ENCODE data around the gene NHSL2. TPM values are rescaled to one million over a fixed set of nuclear protein-coding genes. Genes with fewer than 3 reads are reported as not detected.

Gene NHSL2
- polyA plus RNA-seq, 1 of the 3 experiments (the other 2 are of a cell fraction) = 0.61 TPM

- TF ChIP-seq GABPA (IDR thresholded peaks at IDR 0.05; ENCODE audit: low read depth) (no peak), RXRA (IDR thresholded peaks at IDR 0.05; ENCODE audit: borderline replicate concordance, low read depth) (peak; percentile 85; the same call in 1 of the 2 replicates), FOXM1 (IDR thresholded peaks at IDR 0.05; ENCODE audit: low read depth) (no peak), CHD2 (IDR thresholded peaks at IDR 0.05; ENCODE audit: low read length, partially characterized antibody) (no peak), MXI1 (IDR thresholded peaks at IDR 0.05; ENCODE audit: low read depth, low read length) (peak; percentile 71), YY1 (IDR thresholded peaks at IDR 0.05; ENCODE audit: low read depth) (no peak), TCF12 (IDR thresholded peaks at IDR 0.05) (peak; percentile 98), TAF1 (IDR thresholded peaks at IDR 0.05; ENCODE audit: borderline replicate concordance, low read depth, low read length) (no peak), RAD21 (IDR thresholded peaks at IDR 0.05; ENCODE audit: low read length) (no peak), JUND (IDR thresholded peaks at IDR 0.05) (peak; percentile 98), MEF2A (IDR thresholded peaks at IDR 0.05; ENCODE audit: borderline replicate concordance, low read depth) (peak; percentile 66; the same call in 1 of the 2 replicates), SMC3 (IDR thresholded peaks at IDR 0.05; ENCODE audit: low read depth, low read length) (no peak), EZH2phosphoT487 (IDR thresholded peaks at IDR 0.05; ENCODE audit: borderline replicate concordance, low read depth) (no peak), SIN3A (IDR thresholded peaks at IDR 0.05; ENCODE audit: borderline replicate concordance, low read depth, low read length) (peak; percentile 81; the same call in 1 of the 2 replicates)
- TF ChIP-seq, protein P1, sequence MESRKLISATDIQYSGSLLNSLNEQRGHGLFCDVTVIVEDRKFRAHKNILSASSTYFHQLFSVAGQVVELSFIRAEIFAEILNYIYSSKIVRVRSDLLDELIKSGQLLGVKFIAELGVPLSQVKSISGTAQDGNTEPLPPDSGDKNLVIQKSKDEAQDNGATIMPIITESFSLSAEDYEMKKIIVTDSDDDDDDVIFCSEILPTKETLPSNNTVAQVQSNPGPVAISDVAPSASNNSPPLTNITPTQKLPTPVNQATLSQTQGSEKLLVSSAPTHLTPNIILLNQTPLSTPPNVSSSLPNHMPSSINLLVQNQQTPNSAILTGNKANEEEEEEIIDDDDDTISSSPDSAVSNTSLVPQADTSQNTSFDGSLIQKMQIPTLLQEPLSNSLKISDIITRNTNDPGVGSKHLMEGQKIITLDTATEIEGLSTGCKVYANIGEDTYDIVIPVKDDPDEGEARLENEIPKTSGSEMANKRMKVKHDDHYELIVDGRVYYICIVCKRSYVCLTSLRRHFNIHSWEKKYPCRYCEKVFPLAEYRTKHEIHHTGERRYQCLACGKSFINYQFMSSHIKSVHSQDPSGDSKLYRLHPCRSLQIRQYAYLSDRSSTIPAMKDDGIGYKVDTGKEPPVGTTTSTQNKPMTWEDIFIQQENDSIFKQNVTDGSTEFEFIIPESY (IDR thresholded peaks at IDR 0.05; ENCODE audit: borderline replicate concordance, low read depth) = peak; percentile 86; the same call in 1 of the 2 replicates
- TF ChIP-seq, protein P2, sequence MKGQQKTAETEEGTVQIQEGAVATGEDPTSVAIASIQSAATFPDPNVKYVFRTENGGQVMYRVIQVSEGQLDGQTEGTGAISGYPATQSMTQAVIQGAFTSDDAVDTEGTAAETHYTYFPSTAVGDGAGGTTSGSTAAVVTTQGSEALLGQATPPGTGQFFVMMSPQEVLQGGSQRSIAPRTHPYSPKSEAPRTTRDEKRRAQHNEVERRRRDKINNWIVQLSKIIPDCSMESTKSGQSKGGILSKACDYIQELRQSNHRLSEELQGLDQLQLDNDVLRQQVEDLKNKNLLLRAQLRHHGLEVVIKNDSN (IDR thresholded peaks at IDR 0.05; ENCODE audit: borderline replicate concordance, low read depth) = no peak
- TF ChIP-seq, protein P3, sequence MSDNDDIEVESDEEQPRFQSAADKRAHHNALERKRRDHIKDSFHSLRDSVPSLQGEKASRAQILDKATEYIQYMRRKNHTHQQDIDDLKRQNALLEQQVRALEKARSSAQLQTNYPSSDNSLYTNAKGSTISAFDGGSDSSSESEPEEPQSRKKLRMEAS (IDR thresholded peaks at IDR 0.05; ENCODE audit: low read depth) = peak; percentile 50; the same call in 1 of the 2 replicates
These were observed 119.1 kb downstream of the NHSL2 start (continued) for GRCh38 chrX:72029483-72030411.

GRCh38 chrX:72030431-72030830, 119.8 kb downstream of the NHSL2 start:
- Histone ChIP-seq H3K9me2 (no peaks in the 10 kb centered on the region), H3K27me3 (ENCODE audit: insufficient read depth) (0 out of 2 replicates have a peak, but pooled peaks cover 6% of the 10 kb centered on the region), H3K9ac (no peak overlapping the region), H3K79me2 (ENCODE audit: insufficient read depth) (no peaks in the 10 kb centered on the region), H3K27ac (ENCODE audit: low read depth in 2 of 2, low read length in 1 of 2) (peak overlapping the region; percentile 34 to 78; a peak in 1 of 4 replicates), H2AFZ (ENCODE audit: low read depth) (no peak overlapping the region), H3K36me3 (replicated peaks in 1 of 2; ENCODE audit: control insufficient read depth in 1 of 2, insufficient read depth in 2 of 2, low read length in 1 of 2) (no peaks in the 10 kb centered on the region), H3K4me3 (ENCODE audit: low read depth in 2 of 2, low read length in 1 of 2) (no peak overlapping the region), H3K9me3 (no peaks in the 10 kb centered on the region), H3K4me2 (peak overlapping the region; percentile 78), H3F3A (replicated peaks; ENCODE audit: insufficient read depth) (peaks cover 21% of the 10 kb centered on the region), H4K20me1 (ENCODE audit: insufficient read depth) (peaks cover 12% of the 10 kb centered on the region), H3K4me1 (ENCODE audit: control insufficient read depth in 1 of 2, insufficient read depth in 2 of 2, low read depth in 1 of 2, low read length in 1 of 2) (peaks cover 18 to 33% of the 10 kb centered on the region in 2 experiments)
- ChIA-PET CTCF (interaction anchor here (1.1 to 9.0 kb wide), 10 partner anchors 10 to 120 kb away, joined by 3 to 84 read pairs (median 6); partner anchors contain the start of gene NHSL2), POLR2A (no interaction called here)
- DNase-seq = no peak
- 66% methylated on average over 3 of the region's 3 CpGs for WGBS (ENCODE audit: low lambda C conversion rate)
- TF ChIP-seq TAF1 (IDR thresholded peaks at IDR 0.05; ENCODE audit: borderline replicate concordance, low read depth, low read length) = no peak
